ENCODE measurements around the gene ZNF584.

The ZNF584 gene

DNA sequence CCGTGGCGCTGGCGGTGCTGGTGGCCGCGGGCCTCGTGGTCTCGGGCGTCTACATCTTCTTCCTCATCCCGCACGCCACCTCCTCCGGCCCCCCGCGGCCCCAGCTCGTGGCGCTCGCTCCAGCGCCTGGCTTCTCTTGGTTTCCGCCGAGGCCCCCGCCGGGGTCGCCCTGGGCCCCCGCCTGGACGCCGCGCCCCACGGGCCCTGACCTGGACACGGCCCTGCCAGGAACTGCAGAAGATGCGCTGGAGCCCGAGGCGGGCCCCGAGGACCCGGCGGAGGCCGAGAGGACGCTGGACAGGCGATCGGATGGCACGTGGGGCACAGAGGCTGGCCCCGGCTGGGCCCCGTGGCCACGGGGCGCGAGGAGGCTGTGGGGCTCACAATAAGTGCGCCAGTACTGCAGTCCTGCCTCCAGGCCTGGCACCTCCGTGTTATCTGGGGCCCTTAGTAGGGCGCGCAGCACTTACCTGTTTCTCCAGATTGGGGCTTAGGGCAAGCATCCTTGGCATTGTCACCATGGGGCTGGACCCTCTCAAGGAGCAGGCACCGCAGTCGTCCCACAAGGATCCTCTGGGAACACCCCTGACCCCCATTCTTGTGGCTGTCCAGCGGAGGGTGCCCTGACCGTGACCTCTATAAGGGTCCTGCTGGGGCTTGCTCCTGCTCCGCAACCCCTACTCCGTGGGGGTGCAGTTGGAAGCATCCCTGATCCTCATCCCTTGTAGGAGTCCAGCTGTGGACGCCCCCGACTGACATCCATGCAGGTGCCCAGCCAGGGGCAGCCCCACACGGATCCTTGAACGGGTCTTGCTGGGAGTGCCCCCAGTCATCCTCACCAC lies 11.5 kb upstream of the ZNF584 start:
- ChIA-PET POLR2A (interaction anchor here (1.0 kb wide), 1 partner anchor 122 kb away, joined by 3 read pairs; the partner anchor contains the start of gene ZBTB45), CTCF (no interaction called here)
- no peak for DNase-seq (ENCODE audit: extremely low spot score)
- TF ChIP-seq FOXM1 (IDR thresholded peaks at IDR 0.05; ENCODE audit: borderline replicate concordance) (no peak), SUZ12 (IDR thresholded peaks at IDR 0.05) (no peak), BHLHE40 (IDR thresholded peaks at IDR 0.05; ENCODE audit: borderline replicate concordance) (no peak), SP1 (IDR thresholded peaks at IDR 0.05) (no peak), ZNF384 (IDR thresholded peaks at IDR 0.05) (no peak), ARNT (IDR thresholded peaks at IDR 0.05) (no peak), NFRKB (IDR thresholded peaks at IDR 0.05) (no peak)
- TF ChIP-seq, protein P1, sequence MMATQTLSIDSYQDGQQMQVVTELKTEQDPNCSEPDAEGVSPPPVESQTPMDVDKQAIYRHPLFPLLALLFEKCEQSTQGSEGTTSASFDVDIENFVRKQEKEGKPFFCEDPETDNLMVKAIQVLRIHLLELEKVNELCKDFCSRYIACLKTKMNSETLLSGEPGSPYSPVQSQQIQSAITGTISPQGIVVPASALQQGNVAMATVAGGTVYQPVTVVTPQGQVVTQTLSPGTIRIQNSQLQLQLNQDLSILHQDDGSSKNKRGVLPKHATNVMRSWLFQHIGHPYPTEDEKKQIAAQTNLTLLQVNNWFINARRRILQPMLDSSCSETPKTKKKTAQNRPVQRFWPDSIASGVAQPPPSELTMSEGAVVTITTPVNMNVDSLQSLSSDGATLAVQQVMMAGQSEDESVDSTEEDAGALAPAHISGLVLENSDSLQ (IDR thresholded peaks at IDR 0.05) = no peak

DNA sequence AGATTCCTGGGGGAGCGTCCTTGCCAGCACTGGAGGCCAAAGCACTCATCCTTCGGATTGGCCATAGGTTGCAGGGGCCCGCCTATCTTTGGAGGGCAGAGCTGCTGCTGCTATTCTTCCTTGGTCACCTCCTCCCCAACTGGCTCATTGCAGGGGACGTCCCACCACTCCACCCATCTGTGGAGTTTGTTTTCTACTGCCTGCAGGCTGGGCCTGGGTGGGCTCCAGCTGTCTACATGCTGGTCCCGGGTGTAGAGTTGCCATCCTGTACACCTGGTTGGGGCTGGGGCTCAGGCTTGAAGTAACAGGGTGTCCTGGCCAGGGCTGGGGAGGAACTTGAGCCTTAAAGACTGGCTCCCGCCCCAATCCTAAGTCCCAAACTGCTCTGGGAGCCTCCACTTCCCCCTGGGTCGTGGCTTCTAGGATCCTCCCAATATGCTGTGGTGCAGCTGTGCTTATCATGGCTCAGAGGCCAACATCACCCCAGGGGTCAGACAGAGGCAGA lies 10.9 kb upstream of the ZNF584 start:
- DNase-seq (ENCODE audit: extremely low spot score) = no peak
- POLR2A ChIA-PET = interaction anchor here (1.0 kb wide), 1 partner anchor 122 kb away, joined by 3 read pairs; the partner anchor contains the start of gene ZBTB45
- TF ChIP-seq, protein P1 (IDR thresholded peaks at IDR 0.05) = no peak
- TF ChIP-seq SP1 (IDR thresholded peaks at IDR 0.05) (no peak), L3MBTL2 (conservative IDR thresholded peaks at IDR 0.05) (no peak), FOXK2 (IDR thresholded peaks at IDR 0.05) (no peak), FOXM1 (IDR thresholded peaks at IDR 0.05; ENCODE audit: borderline replicate concordance) (no peak), NFRKB (IDR thresholded peaks at IDR 0.05) (no peak), TARDBP (IDR thresholded peaks at IDR 0.05) (no peak), FOXA1 (IDR thresholded peaks at IDR 0.05) (no peak), LEF1 (IDR thresholded peaks at IDR 0.05; ENCODE audit: borderline replicate concordance) (no peak), ZNF384 (IDR thresholded peaks at IDR 0.05) (no peak), ELF4 (IDR thresholded peaks at IDR 0.05) (no peak), SUZ12 (IDR thresholded peaks at IDR 0.05) (no peak), CTBP1 (IDR thresholded peaks at IDR 0.05; ENCODE audit: borderline replicate concordance) (no peak), BHLHE40 (IDR thresholded peaks at IDR 0.05; ENCODE audit: borderline replicate concordance) (no peak), HDGF (IDR thresholded peaks at IDR 0.05; ENCODE audit: borderline replicate concordance) (no peak), ARNT (IDR thresholded peaks at IDR 0.05) (no peak)
- CTCF ChIA-PET = no interaction called here

DNA sequence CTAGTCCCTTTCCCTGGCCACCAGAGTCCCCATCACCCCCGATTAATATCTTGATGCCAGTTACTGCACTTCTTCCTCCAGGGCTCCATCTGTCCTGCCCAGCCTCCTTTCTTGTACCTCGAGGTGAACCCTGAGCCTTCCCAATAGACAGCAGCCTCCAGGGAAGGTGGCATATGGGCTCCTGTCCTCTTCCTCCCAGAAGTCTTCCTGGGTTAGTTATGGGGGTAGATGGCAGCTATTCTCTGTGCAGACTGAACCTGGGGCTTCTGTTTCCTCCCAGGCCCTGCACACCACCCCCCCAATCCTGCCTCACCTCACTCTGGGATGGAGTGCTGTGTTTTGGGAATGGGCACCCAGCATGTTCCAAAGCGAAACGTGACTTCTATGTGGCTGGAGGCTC lies 10.4 kb upstream of the ZNF584 start:
- no peak for DNase-seq (ENCODE audit: extremely low spot score)
- CTCF ChIA-PET = no interaction called here

DNA sequence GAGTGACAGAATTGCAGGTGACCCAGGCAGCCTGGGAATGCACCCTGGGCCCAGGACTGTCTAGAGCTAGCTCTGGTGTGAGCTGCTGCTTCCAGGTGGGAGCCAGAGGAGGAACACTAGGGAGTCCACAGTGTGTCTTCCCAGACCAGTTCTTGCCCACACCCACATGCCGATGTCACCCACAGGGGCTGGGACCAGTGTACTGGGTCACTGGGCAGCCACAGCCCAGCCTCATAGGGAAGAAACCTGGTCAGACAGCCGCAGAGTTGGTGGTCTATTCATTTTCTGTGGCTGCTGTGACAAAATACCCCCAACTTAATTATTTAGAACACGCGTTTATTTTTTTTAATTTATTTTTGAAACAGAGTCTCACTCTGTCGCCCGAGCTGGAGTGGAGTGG lies 9.9 kb upstream of the ZNF584 start:
- ChIA-PET CTCF (no interaction called here), POLR2A (no interaction called here)
- TF ChIP-seq ZNF384 (IDR thresholded peaks at IDR 0.05) = no peak
- TF ChIP-seq, protein P1 (IDR thresholded peaks at IDR 0.05) = no peak
- no peak for DNase-seq (ENCODE audit: extremely low spot score)

More for the DNA sequence above, 10.4 kb upstream of the ZNF584 start:
- POLR2A ChIA-PET = interaction anchor here (1.0 kb wide), 1 partner anchor 121 kb away, joined by 3 read pairs; the partner anchor contains the start of gene ZBTB45
- no peak for TF ChIP-seq FOXA1 (IDR thresholded peaks at IDR 0.05)
- TF ChIP-seq BHLHE40 (IDR thresholded peaks at IDR 0.05; ENCODE audit: borderline replicate concordance) = no peak
- TF ChIP-seq SUZ12 (IDR thresholded peaks at IDR 0.05) = no peak
- TF ChIP-seq L3MBTL2 (conservative IDR thresholded peaks at IDR 0.05) = no peak

DNA sequence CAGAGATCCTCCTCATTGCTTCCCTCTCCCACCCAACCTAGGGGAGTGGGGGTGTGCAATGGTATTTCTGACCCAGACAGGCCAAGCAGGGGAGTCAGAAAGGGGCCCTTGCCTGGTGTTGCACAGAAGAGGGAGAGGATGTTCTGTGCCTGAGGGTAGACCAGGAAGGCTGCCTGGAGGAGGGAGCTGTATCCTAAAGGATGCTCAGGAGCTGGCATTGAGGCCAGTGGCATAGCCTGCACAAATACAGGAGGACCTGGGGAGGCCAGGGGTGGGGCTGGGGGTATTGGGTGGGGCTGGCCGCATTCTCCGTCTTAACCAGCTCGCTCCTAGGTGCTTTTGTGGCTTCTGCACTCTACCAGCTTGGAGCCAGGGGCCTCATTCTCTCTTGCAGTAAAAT lies 8.5 kb upstream of the ZNF584 start:
- DNase-seq (ENCODE audit: extremely low spot score) = no peak
- ChIA-PET CTCF (no interaction called here), POLR2A (no interaction called here)
- TF ChIP-seq SUZ12 (IDR thresholded peaks at IDR 0.05) (no peak), TARDBP (IDR thresholded peaks at IDR 0.05) (no peak), FOXM1 (IDR thresholded peaks at IDR 0.05; ENCODE audit: borderline replicate concordance) (no peak), L3MBTL2 (conservative IDR thresholded peaks at IDR 0.05) (no peak), NFRKB (IDR thresholded peaks at IDR 0.05) (no peak), HDGF (IDR thresholded peaks at IDR 0.05; ENCODE audit: borderline replicate concordance) (no peak), FOXA1 (IDR thresholded peaks at IDR 0.05) (no peak), BHLHE40 (IDR thresholded peaks at IDR 0.05; ENCODE audit: borderline replicate concordance) (no peak), FOXK2 (IDR thresholded peaks at IDR 0.05) (no peak), ELF4 (IDR thresholded peaks at IDR 0.05) (no peak), SP1 (IDR thresholded peaks at IDR 0.05) (no peak), LEF1 (IDR thresholded peaks at IDR 0.05; ENCODE audit: borderline replicate concordance) (no peak), ZNF384 (IDR thresholded peaks at IDR 0.05) (no peak), ARNT (IDR thresholded peaks at IDR 0.05) (no peak), CTBP1 (IDR thresholded peaks at IDR 0.05; ENCODE audit: borderline replicate concordance) (no peak)
- TF ChIP-seq, protein P1 (IDR thresholded peaks at IDR 0.05) = no peak

Data from HEK293T (cell line).